ENCODE results near the gene ADK.

GRCh38 chr10:74596713-74597112, 445.7 kb downstream of the ADK start:
- TF ChIP-seq CTCF (conservative IDR thresholded peaks at IDR 0.05) = no peak
- TF ChIP-seq ZFX (IDR thresholded peaks at IDR 0.05) = no peak
